Stimulated activated CD8-positive, alpha-beta memory T cell treated with anti-CD3 and anti-CD28 coated beads, Interleukin-4, amount 100 ng/mL, for 24 hours (primary cell): ENCODE results near the gene ETNPPL.

Experiments
- DNase-seq: peaks from one replicate; pipeline ENCODE4 v3.0.0-alpha.2; 2020; ENCODE audit warnings: low read depth

Gene ETNPPL

GRCh38 chr4:108762559-108763225, at the start of gene ETNPPL:
Gene ETNPPL, minus strand, starts transcription at chr4:108763053. Its CDS starts 155 bp downstream, at chr4:108762898.
- peak; percentile 1 for DNase-seq

- no peak for DNase-seq
Observed at GRCh38 chr4:108811486-108811885, 48.6 kb upstream of the ETNPPL start.

GRCh38 chr4:108810087-108810486, 47.2 kb upstream of the ETNPPL start:
- no peak for DNase-seq

GRCh38 chr4:108804648-108805273, 41.9 kb upstream of the ETNPPL start:
- DNase-seq = no peak

GRCh38 chr4:108799306-108799705, 36.5 kb upstream of the ETNPPL start:
- no peak for DNase-seq

- no peak for DNase-seq
Observed at GRCh38 chr4:108796173-108796572, 33.3 kb upstream of the ETNPPL start.

- no peak for DNase-seq
Observed at GRCh38 chr4:108795733-108796132, 32.9 kb upstream of the ETNPPL start.

GRCh38 chr4:108794136-108794535, 31.3 kb upstream of the ETNPPL start:
- no peak for DNase-seq

- DNase-seq = no peak
Observed at GRCh38 chr4:108793415-108793814, 30.6 kb upstream of the ETNPPL start.

- no peak for DNase-seq
Observed at GRCh38 chr4:108788731-108789130, 25.9 kb upstream of the ETNPPL start.

- no peak for DNase-seq
Observed at GRCh38 chr4:108787724-108788123, 24.9 kb upstream of the ETNPPL start.

- DNase-seq = no peak
Observed at GRCh38 chr4:108787106-108787505, 24.3 kb upstream of the ETNPPL start.

- no peak for DNase-seq
Observed at GRCh38 chr4:108786351-108786750, 23.5 kb upstream of the ETNPPL start.

GRCh38 chr4:108783665-108784463, 21.0 kb upstream of the ETNPPL start:
- DNase-seq = no peak

- DNase-seq = no peak
Observed at GRCh38 chr4:108779958-108780357, 17.1 kb upstream of the ETNPPL start.

- DNase-seq = no peak
Observed at GRCh38 chr4:108777388-108777787, 14.5 kb upstream of the ETNPPL start.

- no peak for DNase-seq
Observed at GRCh38 chr4:108775921-108776320, 13.1 kb upstream of the ETNPPL start.

GRCh38 chr4:108774809-108775530, 12.1 kb upstream of the ETNPPL start:
- no peak for DNase-seq

- no peak for DNase-seq
Observed at GRCh38 chr4:108772402-108772801, 9.5 kb upstream of the ETNPPL start.

GRCh38 chr4:108766058-108766457, 3.2 kb upstream of the ETNPPL start:
- no peak for DNase-seq

GRCh38 chr4:108763986-108764385, 1.1 kb upstream of the ETNPPL start:
- no peak for DNase-seq

- DNase-seq = no peak
Observed at GRCh38 chr4:108763226-108763593, 357 bp upstream of the ETNPPL start.
